SK-N-SH treated with all-trans-retinoic acid at 6 μM for 48 hours (cell line): ENCODE results near the gene HSPA12A.

ENCODE experiments used
- CSDC2 ChIP-seq: fragments of 250-450 bp; sonication (Bioruptor Pico); IDR thresholded peaks from 2 replicates; pipeline ENCODE4 v1.5.0; 2020; ENCODE audit warnings: mild to moderate bottlenecking, moderate library complexity
- ESRRG ChIP-seq: fragments of 250-450 bp; sonication (Bioruptor Pico); IDR thresholded peaks from 2 replicates; pipeline ENCODE4 v1.6.1; 2021; ENCODE audit warnings: mild to moderate bottlenecking
- PPARA ChIP-seq: fragments of 250-450 bp; sonication (Bioruptor Pico); IDR thresholded peaks from 2 replicates; pipeline ENCODE4 v1.5.0; 2020; ENCODE audit warnings: mild to moderate bottlenecking, borderline replicate concordance
- SNAI2 ChIP-seq: fragments of 250-450 bp; sonication (Bioruptor Pico); IDR thresholded peaks from 2 replicates; pipeline ENCODE4 v1.5.0; 2020; ENCODE audit warnings: mild to moderate bottlenecking, moderate library complexity
- TOX ChIP-seq: fragments of 250-450 bp; sonication (Bioruptor Pico); IDR thresholded peaks from 2 replicates; pipeline ENCODE4 v1.8.0; 2021; ENCODE audit warnings: mild to moderate bottlenecking, moderate library complexity, borderline replicate concordance
- ZFP3 ChIP-seq: fragments of 250-450 bp; sonication (Bioruptor Pico); IDR thresholded peaks from 2 replicates; pipeline ENCODE4 v1.5.0; 2020; ENCODE audit warnings: mild to moderate bottlenecking, moderate library complexity
- ZNF565 ChIP-seq: fragments of 450-650 bp; formaldehyde crosslinking; conservative IDR thresholded peaks from 2 replicates; pipeline ENCODE4 v1.5.0; 2020; ENCODE audit warnings: low read depth, mild to moderate bottlenecking, moderate library complexity
- ZNF8 ChIP-seq: fragments of 450-650 bp; formaldehyde crosslinking; IDR thresholded peaks from 2 replicates; pipeline ENCODE4 v1.5.0; 2020; ENCODE audit warnings: mild to moderate bottlenecking, moderate library complexity
- TF ChIP-seq, protein P1 (sequence below): fragments of 250-450 bp; sonication (Bioruptor Pico); IDR thresholded peaks from 2 replicates; pipeline ENCODE4 v1.5.0; 2020; ENCODE audit warnings: mild to moderate bottlenecking, moderate library complexity
- TF ChIP-seq, protein P2 (sequence below): fragments of 250-450 bp; sonication (Bioruptor Pico); IDR thresholded peaks from 2 replicates; pipeline ENCODE4 v1.8.0; 2020; ENCODE audit warnings: mild to moderate bottlenecking, moderate library complexity, borderline replicate concordance
- TF ChIP-seq, protein P3 (sequence below): fragments of 250-450 bp; sonication (Bioruptor Pico); IDR thresholded peaks from 2 replicates; pipeline ENCODE4 v1.5.1; 2021; ENCODE audit warnings: mild to moderate bottlenecking, moderate library complexity
- TF ChIP-seq, protein P4 (sequence below): fragments of 250-450 bp; sonication (Bioruptor Pico); IDR thresholded peaks from 2 replicates; pipeline ENCODE4 v1.8.0; 2021; ENCODE audit warnings: low read depth, mild to moderate bottlenecking, moderate library complexity, borderline replicate concordance

DNA sequence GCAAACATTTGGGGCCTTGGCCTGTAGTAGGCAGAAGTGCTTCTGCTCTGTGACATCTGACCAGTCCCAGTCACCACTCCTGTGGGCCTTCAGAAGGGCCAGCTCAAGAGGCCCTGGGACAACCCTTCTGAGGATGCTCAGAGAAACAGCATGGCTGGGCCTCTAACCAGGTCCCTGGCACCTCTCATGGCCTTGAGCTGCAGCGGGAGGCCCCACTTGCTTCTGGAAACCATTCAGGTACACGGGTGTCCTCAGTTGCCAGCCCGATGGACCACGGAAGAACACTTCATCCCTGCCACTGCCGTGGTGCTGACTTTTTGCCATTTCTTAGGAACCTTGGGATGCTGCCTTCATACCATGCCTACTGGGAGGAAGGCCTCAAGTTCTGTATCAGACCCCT, 57.6 kb downstream of the HSPA12A start:
- TF ChIP-seq, protein P1, sequence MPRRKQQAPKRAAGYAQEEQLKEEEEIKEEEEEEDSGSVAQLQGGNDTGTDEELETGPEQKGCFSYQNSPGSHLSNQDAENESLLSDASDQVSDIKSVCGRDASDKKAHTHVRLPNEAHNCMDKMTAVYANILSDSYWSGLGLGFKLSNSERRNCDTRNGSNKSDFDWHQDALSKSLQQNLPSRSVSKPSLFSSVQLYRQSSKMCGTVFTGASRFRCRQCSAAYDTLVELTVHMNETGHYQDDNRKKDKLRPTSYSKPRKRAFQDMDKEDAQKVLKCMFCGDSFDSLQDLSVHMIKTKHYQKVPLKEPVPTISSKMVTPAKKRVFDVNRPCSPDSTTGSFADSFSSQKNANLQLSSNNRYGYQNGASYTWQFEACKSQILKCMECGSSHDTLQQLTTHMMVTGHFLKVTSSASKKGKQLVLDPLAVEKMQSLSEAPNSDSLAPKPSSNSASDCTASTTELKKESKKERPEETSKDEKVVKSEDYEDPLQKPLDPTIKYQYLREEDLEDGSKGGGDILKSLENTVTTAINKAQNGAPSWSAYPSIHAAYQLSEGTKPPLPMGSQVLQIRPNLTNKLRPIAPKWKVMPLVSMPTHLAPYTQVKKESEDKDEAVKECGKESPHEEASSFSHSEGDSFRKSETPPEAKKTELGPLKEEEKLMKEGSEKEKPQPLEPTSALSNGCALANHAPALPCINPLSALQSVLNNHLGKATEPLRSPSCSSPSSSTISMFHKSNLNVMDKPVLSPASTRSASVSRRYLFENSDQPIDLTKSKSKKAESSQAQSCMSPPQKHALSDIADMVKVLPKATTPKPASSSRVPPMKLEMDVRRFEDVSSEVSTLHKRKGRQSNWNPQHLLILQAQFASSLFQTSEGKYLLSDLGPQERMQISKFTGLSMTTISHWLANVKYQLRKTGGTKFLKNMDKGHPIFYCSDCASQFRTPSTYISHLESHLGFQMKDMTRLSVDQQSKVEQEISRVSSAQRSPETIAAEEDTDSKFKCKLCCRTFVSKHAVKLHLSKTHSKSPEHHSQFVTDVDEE: no peak
- TF ChIP-seq, protein P2, sequence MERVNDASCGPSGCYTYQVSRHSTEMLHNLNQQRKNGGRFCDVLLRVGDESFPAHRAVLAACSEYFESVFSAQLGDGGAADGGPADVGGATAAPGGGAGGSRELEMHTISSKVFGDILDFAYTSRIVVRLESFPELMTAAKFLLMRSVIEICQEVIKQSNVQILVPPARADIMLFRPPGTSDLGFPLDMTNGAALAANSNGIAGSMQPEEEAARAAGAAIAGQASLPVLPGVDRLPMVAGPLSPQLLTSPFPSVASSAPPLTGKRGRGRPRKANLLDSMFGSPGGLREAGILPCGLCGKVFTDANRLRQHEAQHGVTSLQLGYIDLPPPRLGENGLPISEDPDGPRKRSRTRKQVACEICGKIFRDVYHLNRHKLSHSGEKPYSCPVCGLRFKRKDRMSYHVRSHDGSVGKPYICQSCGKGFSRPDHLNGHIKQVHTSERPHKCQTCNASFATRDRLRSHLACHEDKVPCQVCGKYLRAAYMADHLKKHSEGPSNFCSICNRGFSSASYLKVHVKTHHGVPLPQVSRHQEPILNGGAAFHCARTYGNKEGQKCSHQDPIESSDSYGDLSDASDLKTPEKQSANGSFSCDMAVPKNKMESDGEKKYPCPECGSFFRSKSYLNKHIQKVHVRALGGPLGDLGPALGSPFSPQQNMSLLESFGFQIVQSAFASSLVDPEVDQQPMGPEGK (CRISPR knock-in tag): no peak
- TF ChIP-seq CSDC2 (CRISPR knock-in tag): no peak
- no peak for TF ChIP-seq PPARA (CRISPR knock-in tag)
- no peak for TF ChIP-seq ZFP3 (CRISPR knock-in tag)
- TF ChIP-seq SNAI2 (CRISPR knock-in tag): no peak
- no peak for TF ChIP-seq ZNF8 (CRISPR knock-in tag)
- TF ChIP-seq ESRRG (CRISPR knock-in tag): no peak
- no peak for TF ChIP-seq TOX (CRISPR knock-in tag)
- TF ChIP-seq ZNF565 (CRISPR knock-in tag): no peak
- TF ChIP-seq, protein P3, sequence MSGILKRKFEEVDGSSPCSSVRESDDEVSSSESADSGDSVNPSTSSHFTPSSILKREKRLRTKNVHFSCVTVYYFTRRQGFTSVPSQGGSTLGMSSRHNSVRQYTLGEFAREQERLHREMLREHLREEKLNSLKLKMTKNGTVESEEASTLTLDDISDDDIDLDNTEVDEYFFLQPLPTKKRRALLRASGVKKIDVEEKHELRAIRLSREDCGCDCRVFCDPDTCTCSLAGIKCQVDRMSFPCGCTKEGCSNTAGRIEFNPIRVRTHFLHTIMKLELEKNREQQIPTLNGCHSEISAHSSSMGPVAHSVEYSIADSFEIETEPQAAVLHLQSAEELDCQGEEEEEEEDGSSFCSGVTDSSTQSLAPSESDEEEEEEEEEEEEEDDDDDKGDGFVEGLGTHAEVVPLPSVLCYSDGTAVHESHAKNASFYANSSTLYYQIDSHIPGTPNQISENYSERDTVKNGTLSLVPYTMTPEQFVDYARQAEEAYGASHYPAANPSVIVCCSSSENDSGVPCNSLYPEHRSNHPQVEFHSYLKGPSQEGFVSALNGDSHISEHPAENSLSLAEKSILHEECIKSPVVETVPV (CRISPR knock-in tag): no peak
- TF ChIP-seq, protein P4, sequence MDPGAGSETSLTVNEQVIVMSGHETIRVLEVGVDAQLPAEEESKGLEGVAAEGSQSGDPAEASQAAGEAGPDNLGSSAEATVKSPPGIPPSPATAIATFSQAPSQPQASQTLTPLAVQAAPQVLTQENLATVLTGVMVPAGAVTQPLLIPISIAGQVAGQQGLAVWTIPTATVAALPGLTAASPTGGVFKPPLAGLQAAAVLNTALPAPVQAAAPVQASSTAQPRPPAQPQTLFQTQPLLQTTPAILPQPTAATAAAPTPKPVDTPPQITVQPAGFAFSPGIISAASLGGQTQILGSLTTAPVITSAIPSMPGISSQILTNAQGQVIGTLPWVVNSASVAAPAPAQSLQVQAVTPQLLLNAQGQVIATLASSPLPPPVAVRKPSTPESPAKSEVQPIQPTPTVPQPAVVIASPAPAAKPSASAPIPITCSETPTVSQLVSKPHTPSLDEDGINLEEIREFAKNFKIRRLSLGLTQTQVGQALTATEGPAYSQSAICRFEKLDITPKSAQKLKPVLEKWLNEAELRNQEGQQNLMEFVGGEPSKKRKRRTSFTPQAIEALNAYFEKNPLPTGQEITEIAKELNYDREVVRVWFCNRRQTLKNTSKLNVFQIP (CRISPR knock-in tag): no peak
